ENCODE measurements around the gene CD248. TPM values are rescaled to one million over a fixed set of nuclear protein-coding genes. Genes with fewer than 3 reads are reported as not detected.

The CD248 gene
- polyA plus RNA-seq, 2 of the 4 experiments (the other 2 are of a cell fraction), result 0.03 TPM; not detected in 1

GRCh38 chr11:66287211-66287888, 29.5 kb downstream of the CD248 start (continued):
- TF ChIP-seq REST (IDR thresholded peaks at IDR 0.05), result no peak

- ATAC-seq (no peak), FAIRE-seq (no peak), DNase-seq (ENCODE audit: low read depth in 1 of 2, low spot score in 1 of 2) (no peak)
- CTCF ChIA-PET, result interaction anchor here (0.8 to 8.3 kb wide), 5 partner anchors 9 to 100 kb away, joined by 3 to 63 read pairs (median 3); partner anchors contain the start of gene CNIH2
- no peak for TF ChIP-seq KDM5A (IDR thresholded peaks at IDR 0.05)
- TF ChIP-seq NFE2L2 (conservative IDR thresholded peaks at IDR 0.05; ENCODE audit: low read length), result no peak
- Histone ChIP-seq H3K27ac (no peak overlapping the region), H3K4me3 (no peak overlapping the region), H3K4me1 (peaks cover 26% of the 10 kb centered on the region), H3K4me2 (no peak overlapping the region), H3K9me3 (no peaks in the 10 kb centered on the region)
- POLR2A ChIA-PET, result no interaction called here
- WGBS (ENCODE audit: missing lambda C conversion rate), result 86% methylated on average over 5 of the region's 5 CpGs
These were observed 30.1 kb downstream of the CD248 start for GRCh38 chr11:66286699-66287098.

- POLR2A ChIA-PET, result no interaction called here
- ATAC-seq (no peak), DNase-seq (ENCODE audit: low read depth in 1 of 2, low spot score in 1 of 2) (no peak), FAIRE-seq (no peak)
- no peak overlapping the region for H3K4me2 ChIP-seq
- H3K4me3 ChIP-seq, result no peak overlapping the region
- H3K27ac ChIP-seq, result no peak overlapping the region
- no peaks in the 10 kb centered on the region for H3K9me3 ChIP-seq
- 92% methylated on average over 11 of the region's 13 CpGs for WGBS (ENCODE audit: missing lambda C conversion rate)
- CTCF ChIA-PET, result interaction anchor here (0.7 to 8.3 kb wide), 4 partner anchors 26 to 326 kb away, joined by 3 to 63 read pairs (median 10); partner anchors contain the start of gene B4GAT1
- H3K4me1 ChIP-seq, result peaks cover 37% of the 10 kb centered on the region
- TF ChIP-seq E2F6 (IDR thresholded peaks at IDR 0.05; ENCODE audit: borderline replicate concordance, low read depth) (no peak), MAFK (IDR thresholded peaks at IDR 0.05; ENCODE audit: partially characterized antibody) (no peak), JUN (IDR thresholded peaks at IDR 0.05) (no peak), RAD21 (conservative IDR thresholded peaks at IDR 0.05 in 1 of 2, IDR thresholded peaks at IDR 0.05 in 1 of 2) (no peak), PBX3 (IDR thresholded peaks at IDR 0.05) (no peak), ATOH8 (CRISPR knock-in tag; IDR thresholded peaks at IDR 0.05; ENCODE audit: low read depth) (no peak), ESRRA (IDR thresholded peaks at IDR 0.05; ENCODE audit: borderline replicate concordance, low read length) (no peak), GATA3 (IDR thresholded peaks at IDR 0.05; ENCODE audit: borderline replicate concordance) (no peak), HOXB13 (CRISPR knock-in tag; IDR thresholded peaks at IDR 0.05; ENCODE audit: low read depth) (no peak), BCL3 (IDR thresholded peaks at IDR 0.05) (no peak), PHF8 (IDR thresholded peaks at IDR 0.05; ENCODE audit: borderline replicate concordance, low read depth) (no peak), POLR2AphosphoS2 (conservative IDR thresholded peaks at IDR 0.05; ENCODE audit: low read length) (no peak), RNF2 (IDR thresholded peaks at IDR 0.05; ENCODE audit: borderline replicate concordance, low read depth) (no peak), RARB (CRISPR knock-in tag; IDR thresholded peaks at IDR 0.05) (no peak), REST (IDR thresholded peaks at IDR 0.05) (no peak), CHD2 (IDR thresholded peaks at IDR 0.05; ENCODE audit: low read length, partially characterized antibody) (no peak)
These were observed 31.4 kb downstream of the CD248 start for GRCh38 chr11:66285250-66285947.
